Osteocyte (in vitro differentiated cells): Measurements from ENCODE around the gene GRIK5. TPM values are rescaled to one million over a fixed set of nuclear protein-coding genes. Genes with fewer than 3 reads are reported as not detected.
A peak's percentile ranks its signal among the peaks of the same experiment; 100 is the strongest.

ENCODE experiments used
- DNase-seq: peaks from one replicate; pipeline ENCODE4 v3.0.0; 2021; ENCODE audit warnings: mixed read lengths; ENCODE audit not compliant: unreplicated experiment; ENCODE audit errors: extremely low spot score
- H3K27ac Mint-ChIP-seq: one replicate; pipeline ENCODE4 v1.8.0; 2021; ENCODE audit warnings: mild to moderate bottlenecking, mixed read lengths; ENCODE audit not compliant: unreplicated experiment
- H3K27me3 Mint-ChIP-seq: one replicate; pipeline ENCODE4 v1.8.0; 2021; ENCODE audit warnings: mixed read lengths; ENCODE audit not compliant: unreplicated experiment
- H3K36me3 Mint-ChIP-seq: one replicate; pipeline ENCODE4 v1.8.0; 2021; ENCODE audit warnings: mixed read lengths; ENCODE audit not compliant: unreplicated experiment
- H3K4me1 Mint-ChIP-seq: one replicate; pipeline ENCODE4 v1.8.0; 2021; ENCODE audit warnings: mixed read lengths; ENCODE audit not compliant: unreplicated experiment
- H3K4me3 Mint-ChIP-seq: one replicate; pipeline ENCODE4 v1.8.0; 2021; ENCODE audit warnings: mild to moderate bottlenecking, moderate library complexity, mixed read lengths; ENCODE audit not compliant: unreplicated experiment
- H3K9me3 Mint-ChIP-seq: one replicate; pipeline ENCODE4 v1.8.0; 2021; ENCODE audit warnings: mixed read lengths; ENCODE audit not compliant: unreplicated experiment
- CTCF ChIP-seq: fragments of 200-600 bp; sonication (generic); IDR thresholded peaks from 2 replicates; pipeline ENCODE4 v1.5.0; 2021; ENCODE audit warnings: antibody characterized with exemption, mild to moderate bottlenecking, moderate library complexity
- total RNA-seq: library from RNA; stranded (reverse); gene quantifications from 2 replicates; pipeline ENCODE4 v1.2.1, GENCODE V29; 2021

GRIK5 gene
- total RNA-seq, 1 donor from 2014 or later: 0.38 TPM

GRCh38 chr19:42086770-42087550, 17.0 kb upstream of the GRIK5 start:
- Mint-ChIP-seq H3K27me3 (no peaks in the 10 kb centered on the region), H3K4me3 (no peak overlapping the region), H3K36me3 (peaks cover 9% of the 10 kb centered on the region), H3K27ac (peak overlapping the region; percentile 60), H3K4me1 (peaks cover 31% of the 10 kb centered on the region), H3K9me3 (no peaks in the 10 kb centered on the region)
- DNase-seq: no peak
- no peak for TF ChIP-seq CTCF

- no peak for TF ChIP-seq CTCF
- H3K9me3 Mint-ChIP-seq: no peaks in the 10 kb centered on the region
- no peak for DNase-seq
- H3K36me3 Mint-ChIP-seq: peaks cover 16% of the 10 kb centered on the region
- no peak overlapping the region for H3K4me3 Mint-ChIP-seq
- H3K27me3 Mint-ChIP-seq: no peaks in the 10 kb centered on the region
- no peak overlapping the region for H3K27ac Mint-ChIP-seq
- H3K4me1 Mint-ChIP-seq: peaks cover 33% of the 10 kb centered on the region
These were observed 16.3 kb upstream of the GRIK5 start for GRCh38 chr19:42086188-42086736.

- peaks cover 25% of the 10 kb centered on the region for H3K36me3 Mint-ChIP-seq
- no peak overlapping the region for H3K27ac Mint-ChIP-seq
- no peaks in the 10 kb centered on the region for H3K9me3 Mint-ChIP-seq
- TF ChIP-seq CTCF: no peak
- no peaks in the 10 kb centered on the region for H3K27me3 Mint-ChIP-seq
- H3K4me1 Mint-ChIP-seq: peaks cover 19% of the 10 kb centered on the region
- H3K4me3 Mint-ChIP-seq: no peak overlapping the region
- no peak for DNase-seq
These were observed 13.5 kb upstream of the GRIK5 start for GRCh38 chr19:42083537-42083936.

GRCh38 chr19:42081584-42082203, 11.7 kb upstream of the GRIK5 start:
- H3K9me3 Mint-ChIP-seq: no peaks in the 10 kb centered on the region
- TF ChIP-seq CTCF: peak; percentile 52
- H3K4me1 Mint-ChIP-seq: peaks cover 23% of the 10 kb centered on the region
- H3K36me3 Mint-ChIP-seq: peaks cover 25% of the 10 kb centered on the region
- no peak for DNase-seq
- H3K4me3 Mint-ChIP-seq: no peak overlapping the region
- H3K27ac Mint-ChIP-seq: peak overlapping the region; percentile 34
- no peaks in the 10 kb centered on the region for H3K27me3 Mint-ChIP-seq

- DNase-seq: no peak
- no peak overlapping the region for H3K27ac Mint-ChIP-seq
- peaks cover 24% of the 10 kb centered on the region for H3K4me1 Mint-ChIP-seq
- H3K9me3 Mint-ChIP-seq: no peaks in the 10 kb centered on the region
- no peak overlapping the region for H3K4me3 Mint-ChIP-seq
- peaks cover 24% of the 10 kb centered on the region for H3K36me3 Mint-ChIP-seq
- H3K27me3 Mint-ChIP-seq: no peaks in the 10 kb centered on the region
- TF ChIP-seq CTCF: no peak
These were observed 10.9 kb upstream of the GRIK5 start for GRCh38 chr19:42080764-42081375.
